K562 (cell line): ENCODE results near the gene KRT31. TPM values are rescaled to one million over a fixed set of nuclear protein-coding genes. Genes with fewer than 3 reads are reported as not detected.

Experiments
- ATAC-seq: fragments of 200-7000 bp; cut with Tn5 transposase; 3 replicates; pipeline ENCODE4 v1.9.1; 2020; ENCODE audit warnings: moderate library complexity
- BruUV-seq: library from RNA; stranded (reverse); fragments of 400-500 nt; replicated peaks from 2 replicates; lab custom pipeline; 2021; lab: Mats Ljungman, UMichigan
- CTCF ChIA-PET: fragments of 300-600 bp; formaldehyde crosslinking; extraction: SDS; loops from one replicate; lab custom pipeline; 2021; ENCODE audit warnings: low intra/inter-chr PET ratio; lab: Yijun Ruan, JAX
- POLR2A ChIA-PET: fragments of 300-600, 350-650 bp; sonication (Branson Sonifier 250); formaldehyde crosslinking; extraction: SDS; loops from one replicate; lab custom pipeline; 2021; ENCODE audit warnings: antibody characterized with exemption, inconsistent platforms; lab: Yijun Ruan, JAX
- DNase-seq, 4 experiments: peaks; one replicate each; pipeline versions ENCODE4 v3.0.0 to v3.0.0-alpha.2; 2011 to 2018; ENCODE audit warnings: low spot score in 3 of 4, mixed read lengths in 3 of 4; ENCODE audit errors: extremely low read depth in 1 of 4
- FAIRE-seq: peaks from 2 replicates; lab custom pipeline; 2011; peaks lifted over from hg19 to GRCh38; lab: Jason Lieb, UNC
- H2AFZ ChIP-seq: 2 replicates; pipeline ENCODE4 v1.6.0; 2011; ENCODE audit warnings: low read depth, low read length, control low read depth, inconsistent platforms
- H3K27ac ChIP-seq: fragments of 200-600 bp; 3 replicates; pipeline ENCODE4 v1.8.0; 2011; ENCODE audit warnings: low read depth, mild to moderate bottlenecking, control low read depth, inconsistent platforms, low read length, moderate library complexity, mixed read lengths; ENCODE audit errors: extremely low read depth
- H3K27me3 ChIP-seq, 2 experiments: fragments of 300-600 bp in 1 of 2; 2 replicates in 1 of 2; 3 replicates in 1 of 2; pipeline versions ENCODE4 v1.6.0 to v1.8.0; 2011; ENCODE audit warnings: inconsistent platforms in 2 of 2, low read length in 2 of 2, mild to moderate bottlenecking in 1 of 2, mixed read lengths in 1 of 2, moderate library complexity in 1 of 2; ENCODE audit not compliant: control insufficient read depth in 2 of 2, insufficient read depth in 2 of 2
- H3K36me3 ChIP-seq: fragments of 300-600 bp; 3 replicates; pipeline ENCODE4 v1.8.0; 2011; ENCODE audit warnings: mild to moderate bottlenecking, low read length, inconsistent platforms; ENCODE audit not compliant: control insufficient read depth, insufficient read depth
- H3K4me1 ChIP-seq, 2 experiments: fragments of 200-600 bp in 1 of 2; replicated peaks in 1 of 2; 2 replicates in 1 of 2; 3 replicates in 1 of 2; pipeline versions ENCODE4 v1.5.1 to v1.8.0; 2011; ENCODE audit warnings: inconsistent platforms in 2 of 2, low read length in 2 of 2, mild to moderate bottlenecking in 1 of 2, mixed read lengths in 1 of 2, moderate library complexity in 1 of 2; ENCODE audit not compliant: control insufficient read depth in 2 of 2, insufficient read depth in 2 of 2
- H3K4me2 ChIP-seq: 2 replicates; pipeline ENCODE4 v1.6.1; 2011; ENCODE audit warnings: low read length, control low read depth, inconsistent platforms, mixed read lengths; ENCODE audit not compliant: insufficient read depth
- H3K4me3 ChIP-seq: fragments of 200-600 bp; sonication (generic), shearing (Covaris generic); 2 replicates; pipeline ENCODE4 v1.5.1; 2016; ENCODE audit warnings: control low read depth, inconsistent platforms
- H3K79me2 ChIP-seq: fragments of 200-600 bp; 3 replicates; pipeline ENCODE4 v1.8.0; 2011; ENCODE audit warnings: low read length, inconsistent platforms; ENCODE audit not compliant: control insufficient read depth, insufficient read depth
- H3K9ac ChIP-seq, 2 experiments: 2 replicates each; pipeline versions ENCODE4 v1.6.0 to v1.6.1; 2011; ENCODE audit warnings: low read depth in 2 of 2, low read length in 2 of 2, control low read depth in 1 of 2, inconsistent platforms in 1 of 2, mild to moderate bottlenecking in 1 of 2, mixed read lengths in 1 of 2; ENCODE audit not compliant: insufficient read depth in 1 of 2
- H3K9me1 ChIP-seq: one replicate; pipeline ENCODE4 v1.6.0; 2011; ENCODE audit warnings: inconsistent platforms, mild to moderate bottlenecking, low read length, moderate library complexity; ENCODE audit not compliant: control insufficient read depth, insufficient read depth
- H3K9me3 ChIP-seq: replicated peaks from 2 replicates; pipeline ENCODE4 v1.5.1; 2011; ENCODE audit warnings: low read depth, low read length, inconsistent platforms; ENCODE audit not compliant: control insufficient read depth, insufficient read depth
- H4K20me1 ChIP-seq: replicated peaks from 2 replicates; pipeline ENCODE4 v1.6.1; 2011; ENCODE audit warnings: low read length, inconsistent platforms, mixed read lengths; ENCODE audit not compliant: control insufficient read depth, insufficient read depth
- CREBBP ChIP-seq: IDR thresholded peaks from one replicate; pipeline ENCODE4 v1.6.1; 2012; ENCODE audit warnings: low read depth, mild to moderate bottlenecking, control low read depth, inconsistent platforms, low read length
- NFRKB ChIP-seq: fragments of 450-650 bp; IDR thresholded peaks from 2 replicates; pipeline ENCODE4 v1.6.1; 2016; ENCODE audit warnings: low read depth
- NR2C2 ChIP-seq, 2 experiments: fragments of 200-800 bp in 1 of 2; sonication (Bioruptor generic) in 1 of 2; sonication (generic) in 1 of 2; formaldehyde crosslinking in 1 of 2; IDR thresholded peaks; 2 replicates each; pipeline versions ENCODE4 v1.6.1 to v1.8.0; 2016 to 2022; ENCODE audit warnings: mild to moderate bottlenecking in 1 of 2, missing compliant biosample characterization in 1 of 2, missing genetic modification characterization in 1 of 2, missing genetic modification reagents in 1 of 2
- POLR2B ChIP-seq: fragments of 450-650 bp; IDR thresholded peaks from 2 replicates; pipeline ENCODE4 v1.6.1; 2018; ENCODE audit warnings: low read depth; ENCODE audit not compliant: partially characterized antibody
- WGBS: fragments of 100-300 bp; shearing (Covaris generic); methylation state at CpG from one replicate; pipeline ENCODE4 v1.1.6; 2016; ENCODE audit warnings: low coverage, mixed read lengths; ENCODE audit not compliant: insufficient coverage; ENCODE audit errors: missing lambda C conversion rate; 5-methylcytosine and 5-hydroxymethylcytosine counted together
- in situ Hi-C: fragments of 300-500 bp; cut with MboI; formaldehyde crosslinking; loops from 4 replicates; pipeline ENCODE4 v1.15.0; 2018; ENCODE audit warnings: inconsistent platforms, mixed read lengths
- intact Hi-C: fragments of 100-400 bp; cut with micrococcal nuclease; formaldehyde crosslinking; loops from 2 replicates; pipeline ENCODE4 v1.14.2; 2022
- polyA plus RNA-seq, 8 experiments: library from polyadenylated mRNA; depleted of rRNA in 4 of 8; stranded (reverse) in 5 of 8; unstranded in 3 of 8; fragments of >200 nt; fragmentation: Nextera tagmentation in 2 of 8; fragmentation: Illumina TruSeq in 1 of 8; extraction: Ambion mirVana in 2 of 8; extraction: Trizol in 1 of 8; gene quantifications; 2 replicates each; pipeline versions ENCODE4 v1.2.1 to v1.2.3, GENCODE V29; 2011 to 2014; ENCODE audit warnings: inconsistent platforms in 1 of 8, missing spikeins in 1 of 8
- total RNA-seq, 7 experiments: library from RNA; depleted of rRNA in 6 of 7; stranded (reverse); fragments of >200 nt in 6 of 7; fragmentation: Illumina TruSeq in 2 of 7; extraction: Trizol in 2 of 7; gene quantifications; 2 replicates each; pipeline versions ENCODE4 v1.2.1 to v1.2.3, GENCODE V29; 2011 to 2021; ENCODE audit warnings: low replicate concordance in 1 of 7

The KRT31 gene
- total and polyA plus RNA-seq, 9 of the 15 experiments (the other 6 are each of a cell fraction or from before 2014, with no cell fraction given): not detected

- H3K27me3 ChIP-seq: no peaks in the 10 kb centered on the region
- no peaks in the 10 kb centered on the region for H3K79me2 ChIP-seq
- no peak overlapping the region for H3K9ac ChIP-seq
- H4K20me1 ChIP-seq: no peaks in the 10 kb centered on the region
- BruUV-seq: no TSS peak
- DNase-seq (no peak), ATAC-seq (no peak), FAIRE-seq (no peak)
- H3K9me1 ChIP-seq: no peaks in the 10 kb centered on the region
- 10% methylated on average over 3 of the region's 3 CpGs for WGBS
- TF ChIP-seq POLR2B: no peak
- no peak for TF ChIP-seq NFRKB
- TF ChIP-seq NR2C2 (CRISPR knock-in tag; IDR thresholded peaks at IDR 0.05): no peak
- no peak for TF ChIP-seq NR2C2 (tag; IDR thresholded peaks at IDR 0.05)
- TF ChIP-seq CREBBP: no peak
- intact Hi-C loops: no loop called here
- H3K36me3 ChIP-seq: no peaks in the 10 kb centered on the region
- no peak overlapping the region for H3K4me2 ChIP-seq
- ChIA-PET CTCF (no interaction called here), POLR2A (interaction anchor here (1.1 kb wide), 1 partner anchor 10 kb away, joined by 5 read pairs; no protein-coding TSS in a partner anchor)
- no peaks in the 10 kb centered on the region for H3K9me3 ChIP-seq
- no peak overlapping the region for H3K27ac ChIP-seq
- H3K4me3 ChIP-seq: no peak overlapping the region
- no peak overlapping the region for H2AFZ ChIP-seq
- in situ Hi-C loops: no loop called here
- no peaks in the 10 kb centered on the region for H3K4me1 ChIP-seq
Measured at GRCh38 chr17:41345992-41346391, 51.4 kb downstream of the KRT31 start.

Other genes with a start within 250 kb of the KRT31 start
Only the 7 nearest of the 31 such genes appear.
- gene KRTAP17-1, start 81.9 kb downstream of the KRT31 start, total RNA-seq (2014; rRNA removed): not detected in 2 replicates
- not detected in 2 replicates for gene KRTAP17-1, start 81.9 kb downstream of the KRT31 start, total RNA-seq (2014; rRNA removed; fragmentation: Illumina TruSeq; extraction: Trizol)
- gene KRTAP17-1, start 81.9 kb downstream of the KRT31 start, total RNA-seq (2015; rRNA removed; fragmentation: Illumina TruSeq; extraction: Trizol): not detected in 2 replicates
- gene KRTAP17-1, start 81.9 kb downstream of the KRT31 start, total RNA-seq (2021): not detected in 2 replicates
- gene KRTAP17-1, start 81.9 kb downstream of the KRT31 start, polyA plus RNA-seq (2011; rRNA removed): not detected in 2 replicates
- gene KRTAP17-1, start 81.9 kb downstream of the KRT31 start, polyA plus RNA-seq (2014; fragmentation: Illumina TruSeq; extraction: Trizol): not detected in 2 replicates
- not detected for gene KRTAP17-1, start 81.9 kb downstream of the KRT31 start, polyA plus RNA-seq (2014; fragmentation: Nextera tagmentation; extraction: Ambion mirVana)
- not detected in 2 replicates for gene KRTAP17-1, start 81.9 kb downstream of the KRT31 start, polyA plus RNA-seq (2014; rRNA removed)
- not detected in 2 replicates for gene KRT33A, start 46.8 kb downstream of the KRT31 start, total RNA-seq (2014; rRNA removed)
- not detected in 2 replicates for gene KRT33A, start 46.8 kb downstream of the KRT31 start, total RNA-seq (2014; rRNA removed; fragmentation: Illumina TruSeq; extraction: Trizol)
- not detected in 2 replicates for gene KRT33A, start 46.8 kb downstream of the KRT31 start, total RNA-seq (2015; rRNA removed; fragmentation: Illumina TruSeq; extraction: Trizol)
- not detected in 2 replicates for gene KRT33A, start 46.8 kb downstream of the KRT31 start, total RNA-seq (2021)
- not detected in 2 replicates for gene KRT33A, start 46.8 kb downstream of the KRT31 start, polyA plus RNA-seq (2011; rRNA removed)
- not detected in 2 replicates for gene KRT33A, start 46.8 kb downstream of the KRT31 start, polyA plus RNA-seq (2014; fragmentation: Illumina TruSeq; extraction: Trizol)
- gene KRT33A, start 46.8 kb downstream of the KRT31 start, polyA plus RNA-seq (2014; fragmentation: Nextera tagmentation; extraction: Ambion mirVana): not detected
- not detected in 2 replicates for gene KRT33A, start 46.8 kb downstream of the KRT31 start, polyA plus RNA-seq (2014; rRNA removed)
- not detected in 2 replicates for gene KRT33B, start 27.8 kb downstream of the KRT31 start, total RNA-seq (2014; rRNA removed)
- not detected in 2 replicates for gene KRT33B, start 27.8 kb downstream of the KRT31 start, total RNA-seq (2014; rRNA removed; fragmentation: Illumina TruSeq; extraction: Trizol)
- gene KRT33B, start 27.8 kb downstream of the KRT31 start, total RNA-seq (2015; rRNA removed; fragmentation: Illumina TruSeq; extraction: Trizol): not detected in 2 replicates
- not detected in 2 replicates for gene KRT33B, start 27.8 kb downstream of the KRT31 start, total RNA-seq (2021)
- not detected in 2 replicates for gene KRT33B, start 27.8 kb downstream of the KRT31 start, polyA plus RNA-seq (2011; rRNA removed)
- not detected in 2 replicates for gene KRT33B, start 27.8 kb downstream of the KRT31 start, polyA plus RNA-seq (2014; fragmentation: Illumina TruSeq; extraction: Trizol)
- not detected for gene KRT33B, start 27.8 kb downstream of the KRT31 start, polyA plus RNA-seq (2014; fragmentation: Nextera tagmentation; extraction: Ambion mirVana)
- gene KRT33B, start 27.8 kb downstream of the KRT31 start, polyA plus RNA-seq (2014; rRNA removed): not detected in 2 replicates
- not detected in 2 replicates for gene KRT34, start 15.3 kb downstream of the KRT31 start, total RNA-seq (2014; rRNA removed)
- gene KRT34, start 15.3 kb downstream of the KRT31 start, total RNA-seq (2014; rRNA removed; fragmentation: Illumina TruSeq; extraction: Trizol): not detected in 2 replicates
- gene KRT34, start 15.3 kb downstream of the KRT31 start, total RNA-seq (2015; rRNA removed; fragmentation: Illumina TruSeq; extraction: Trizol): not detected in 2 replicates
- gene KRT34, start 15.3 kb downstream of the KRT31 start, total RNA-seq (2021): not detected in 2 replicates
- gene KRT34, start 15.3 kb downstream of the KRT31 start, polyA plus RNA-seq (2011; rRNA removed): not detected in 2 replicates
- not detected in 2 replicates for gene KRT34, start 15.3 kb downstream of the KRT31 start, polyA plus RNA-seq (2014; fragmentation: Illumina TruSeq; extraction: Trizol)
- gene KRT34, start 15.3 kb downstream of the KRT31 start, polyA plus RNA-seq (2014; fragmentation: Nextera tagmentation; extraction: Ambion mirVana): not detected
- not detected in 2 replicates for gene KRT34, start 15.3 kb downstream of the KRT31 start, polyA plus RNA-seq (2014; rRNA removed)
- gene KRT37, start 27.0 kb upstream of the KRT31 start, total RNA-seq (2014; rRNA removed): not detected in 2 replicates
- not detected in 2 replicates for gene KRT37, start 27.0 kb upstream of the KRT31 start, total RNA-seq (2014; rRNA removed; fragmentation: Illumina TruSeq; extraction: Trizol)
- gene KRT37, start 27.0 kb upstream of the KRT31 start, total RNA-seq (2015; rRNA removed; fragmentation: Illumina TruSeq; extraction: Trizol): not detected in 2 replicates
- not detected in 2 replicates for gene KRT37, start 27.0 kb upstream of the KRT31 start, total RNA-seq (2021)
- not detected in 2 replicates for gene KRT37, start 27.0 kb upstream of the KRT31 start, polyA plus RNA-seq (2011; rRNA removed)
- gene KRT37, start 27.0 kb upstream of the KRT31 start, polyA plus RNA-seq (2014; fragmentation: Illumina TruSeq; extraction: Trizol): not detected in 2 replicates
- not detected for gene KRT37, start 27.0 kb upstream of the KRT31 start, polyA plus RNA-seq (2014; fragmentation: Nextera tagmentation; extraction: Ambion mirVana)
- gene KRT37, start 27.0 kb upstream of the KRT31 start, polyA plus RNA-seq (2014; rRNA removed): not detected in 2 replicates
- gene KRT38, start 43.4 kb upstream of the KRT31 start, total RNA-seq (2014; rRNA removed): not detected in 2 replicates
- not detected in 2 replicates for gene KRT38, start 43.4 kb upstream of the KRT31 start, total RNA-seq (2014; rRNA removed; fragmentation: Illumina TruSeq; extraction: Trizol)
- gene KRT38, start 43.4 kb upstream of the KRT31 start, total RNA-seq (2015; rRNA removed; fragmentation: Illumina TruSeq; extraction: Trizol): not detected in 2 replicates
- not detected in 2 replicates for gene KRT38, start 43.4 kb upstream of the KRT31 start, total RNA-seq (2021)
- not detected in 2 replicates for gene KRT38, start 43.4 kb upstream of the KRT31 start, polyA plus RNA-seq (2011; rRNA removed)
- gene KRT38, start 43.4 kb upstream of the KRT31 start, polyA plus RNA-seq (2014; fragmentation: Illumina TruSeq; extraction: Trizol): not detected in 2 replicates
- gene KRT38, start 43.4 kb upstream of the KRT31 start, polyA plus RNA-seq (2014; fragmentation: Nextera tagmentation; extraction: Ambion mirVana): not detected
- not detected in 2 replicates for gene KRT38, start 43.4 kb upstream of the KRT31 start, polyA plus RNA-seq (2014; rRNA removed)
- gene KRT32, start 69.8 kb upstream of the KRT31 start, total RNA-seq (2014; rRNA removed): not detected in 2 replicates
- gene KRT32, start 69.8 kb upstream of the KRT31 start, total RNA-seq (2014; rRNA removed; fragmentation: Illumina TruSeq; extraction: Trizol): not detected in 2 replicates
- not detected in 2 replicates for gene KRT32, start 69.8 kb upstream of the KRT31 start, total RNA-seq (2015; rRNA removed; fragmentation: Illumina TruSeq; extraction: Trizol)
- not detected in 2 replicates for gene KRT32, start 69.8 kb upstream of the KRT31 start, total RNA-seq (2021)
- gene KRT32, start 69.8 kb upstream of the KRT31 start, polyA plus RNA-seq (2011; rRNA removed): not detected in 2 replicates
- not detected in 2 replicates for gene KRT32, start 69.8 kb upstream of the KRT31 start, polyA plus RNA-seq (2014; fragmentation: Illumina TruSeq; extraction: Trizol)
- not detected for gene KRT32, start 69.8 kb upstream of the KRT31 start, polyA plus RNA-seq (2014; fragmentation: Nextera tagmentation; extraction: Ambion mirVana)
- not detected in 2 replicates for gene KRT32, start 69.8 kb upstream of the KRT31 start, polyA plus RNA-seq (2014; rRNA removed)